SJCRH30 (cell line): ENCODE measurements around the gene MAGI2. TPM values are rescaled to one million over a fixed set of nuclear protein-coding genes. Genes with fewer than 3 reads are reported as not detected.

Source experiments
- DNase-seq, 2 experiments: peaks; one replicate each; pipeline ENCODE4 v3.0.0-alpha.2; 2015 to 2020
- H3K27ac ChIP-seq: fragments of 250-450 bp; sonication (Bioruptor Pico); 2 replicates; pipeline ENCODE4 v1.5.1; 2020; ENCODE audit warnings: mild to moderate bottlenecking, moderate library complexity
- H3K27me3 ChIP-seq: fragments of 250-450 bp; sonication (Bioruptor Pico); 2 replicates; pipeline ENCODE4 v1.5.1; 2020; ENCODE audit warnings: mild to moderate bottlenecking, moderate library complexity
- H3K36me3 ChIP-seq: fragments of 250-450 bp; sonication (Bioruptor Pico); 2 replicates; pipeline ENCODE4 v1.5.1; 2020; ENCODE audit warnings: mild to moderate bottlenecking, moderate library complexity
- H3K4me1 ChIP-seq: fragments of 250-450 bp; sonication (Bioruptor Pico); 2 replicates; pipeline ENCODE4 v1.5.1; 2020; ENCODE audit warnings: mild to moderate bottlenecking, moderate library complexity
- H3K4me3 ChIP-seq: fragments of 250-450 bp; sonication (Bioruptor Pico); 2 replicates; pipeline ENCODE4 v1.5.1; 2020; ENCODE audit warnings: mild to moderate bottlenecking, moderate library complexity
- H3K9me3 ChIP-seq: fragments of 250-450 bp; sonication (Bioruptor Pico); replicated peaks from 2 replicates; pipeline ENCODE4 v1.5.1; 2020; ENCODE audit warnings: mild to moderate bottlenecking, moderate library complexity
- total RNA-seq: library from RNA; depleted of rRNA; stranded (reverse); fragments of >200 nt; shearing (Covaris generic); gene quantifications from 2 replicates; pipeline ENCODE4 v1.2.3, GENCODE V29; 2014

The MAGI2 gene
- total RNA-seq, 1 experiment from 2014 or later: 2.4 TPM

DNA sequence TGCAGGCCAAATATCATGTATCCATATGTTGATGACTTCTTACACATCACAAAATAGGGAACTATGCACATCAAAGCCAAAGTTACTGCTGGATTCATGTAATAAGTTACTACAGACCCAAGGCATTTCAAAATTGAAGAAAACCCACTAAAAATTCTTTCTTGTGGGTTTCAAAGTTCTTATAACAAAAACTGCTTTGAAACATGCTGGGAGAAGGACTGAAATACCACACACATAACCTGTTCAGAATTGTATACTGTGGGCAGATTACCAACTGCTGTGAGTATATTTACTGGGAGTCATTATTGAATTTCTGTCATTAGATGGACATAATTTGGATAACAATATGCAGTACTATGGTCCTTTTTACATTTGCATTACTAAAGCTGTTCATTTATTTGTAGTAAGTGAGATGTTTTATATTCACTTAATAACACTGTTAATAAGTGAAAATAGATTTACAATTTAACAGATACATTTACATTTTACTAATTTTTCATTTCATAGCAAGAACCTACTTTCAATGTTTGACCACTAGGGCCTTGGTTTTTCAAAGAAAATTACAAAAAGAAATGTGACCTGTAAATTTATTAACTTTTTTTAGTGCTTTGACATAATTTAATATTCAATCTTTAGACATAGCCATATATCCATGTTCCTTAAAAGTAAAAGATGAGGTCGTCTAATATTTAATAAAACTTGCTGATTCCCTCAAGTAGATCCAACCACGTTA is 132.6 kb downstream of the MAGI2 start:
- Histone ChIP-seq H3K36me3 (no peaks in the 10 kb centered on the region), H3K4me3 (no peak overlapping the region), H3K4me1 (peaks cover 4% of the 10 kb centered on the region; the same call in 1 of the 2 replicates), H3K27me3 (no peaks in the 10 kb centered on the region), H3K9me3 (no peaks in the 10 kb centered on the region; the same call in 1 of the 2 replicates), H3K27ac (no peak overlapping the region)
- no peak for DNase-seq

DNA sequence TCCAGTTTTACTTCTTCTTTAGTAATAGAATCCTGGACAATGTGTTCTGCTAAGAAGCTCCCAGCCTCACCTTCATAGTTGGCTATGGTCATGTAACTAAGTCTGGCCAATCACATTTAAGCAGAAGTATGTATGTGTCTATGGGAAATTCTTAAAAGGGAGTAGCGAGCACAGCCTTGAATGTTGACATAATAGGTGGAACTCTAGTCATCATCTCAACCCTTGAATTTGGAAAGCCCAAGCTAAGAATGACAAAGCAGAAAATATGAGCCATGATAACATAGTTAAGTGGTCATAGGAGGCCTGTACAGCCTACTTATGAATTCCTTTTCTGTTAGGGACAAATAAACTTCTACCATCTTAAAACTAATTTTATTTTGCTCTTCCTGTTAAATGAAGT is 134.1 kb downstream of the MAGI2 start:
- Histone ChIP-seq H3K4me3 (no peak overlapping the region), H3K4me1 (peaks cover 4% of the 10 kb centered on the region; the same call in 1 of the 2 replicates), H3K9me3 (no peaks in the 10 kb centered on the region; the same call in 1 of the 2 replicates), H3K36me3 (no peaks in the 10 kb centered on the region), H3K27me3 (no peaks in the 10 kb centered on the region), H3K27ac (no peak overlapping the region)
- no peak for DNase-seq

DNA sequence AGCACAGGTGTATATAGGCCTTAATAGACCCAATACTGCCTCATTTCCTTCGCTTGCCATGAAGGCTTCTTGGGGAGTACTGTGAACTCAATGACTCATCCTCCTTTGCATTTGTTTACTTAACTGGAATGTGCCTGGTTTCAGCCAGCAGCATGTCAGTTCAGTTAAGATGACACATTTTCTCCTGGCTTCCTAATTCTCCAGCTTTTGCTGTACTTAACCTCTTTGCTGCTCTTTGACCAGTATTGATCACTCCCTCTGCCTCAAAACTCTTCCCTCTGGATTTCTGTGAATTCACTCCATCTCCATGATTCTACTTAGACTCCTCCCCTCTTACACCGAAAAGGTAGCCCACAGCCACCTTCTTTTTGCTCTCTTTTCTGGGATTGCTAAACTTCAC is 135.7 kb downstream of the MAGI2 start:
- H3K27me3 ChIP-seq: no peaks in the 10 kb centered on the region
- no peaks in the 10 kb centered on the region; the same call in 1 of the 2 replicates for H3K9me3 ChIP-seq
- H3K4me1 ChIP-seq: peaks cover 4% of the 10 kb centered on the region; the same call in 1 of the 2 replicates
- no peaks in the 10 kb centered on the region for H3K36me3 ChIP-seq
- peak in 1 of 2 experiments; percentile 8 for DNase-seq
- H3K27ac ChIP-seq: no peak overlapping the region
- H3K4me3 ChIP-seq: no peak overlapping the region

DNA sequence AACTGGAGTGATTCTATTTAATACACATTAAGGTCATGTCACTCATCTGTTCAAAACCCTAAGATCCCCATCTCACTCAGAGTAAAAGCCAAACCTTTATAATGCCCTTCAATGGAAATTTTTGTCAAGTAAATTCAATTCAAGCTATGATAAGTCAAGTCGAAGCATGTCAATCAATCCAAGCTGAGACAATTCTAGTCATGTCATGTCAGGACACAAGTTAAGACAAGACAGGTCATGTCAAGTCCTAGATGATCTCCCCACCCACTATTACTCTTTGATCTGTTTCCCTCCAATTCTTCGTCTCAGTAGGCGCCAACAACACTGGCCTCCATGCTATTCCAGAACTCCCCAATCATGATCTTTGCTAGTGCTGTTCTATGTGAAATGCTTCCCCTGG is 141.4 kb downstream of the MAGI2 start:
- Histone ChIP-seq H3K9me3 (no peaks in the 10 kb centered on the region), H3K4me3 (no peak overlapping the region), H3K36me3 (no peaks in the 10 kb centered on the region), H3K27ac (no peak overlapping the region), H3K4me1 (no peaks in the 10 kb centered on the region), H3K27me3 (no peaks in the 10 kb centered on the region)
- DNase-seq: no peak

DNA sequence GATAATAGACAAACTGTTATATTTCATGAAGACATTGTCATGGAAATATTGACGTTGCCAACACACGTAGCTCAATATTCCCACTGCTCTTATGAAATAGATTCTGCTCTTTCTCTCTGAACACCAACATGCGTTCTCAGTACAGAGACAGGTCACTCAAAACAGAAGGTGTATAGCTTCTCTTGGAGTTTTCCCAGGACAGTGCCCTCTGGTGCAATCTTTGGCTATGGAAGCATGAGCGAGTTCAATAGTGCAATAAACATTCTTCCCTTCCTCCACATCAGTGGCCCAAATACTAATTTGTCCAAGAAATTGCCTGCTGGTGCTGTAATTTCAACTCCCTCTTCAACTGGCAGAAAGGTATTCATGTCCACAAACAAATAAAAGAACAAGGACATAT is 145.3 kb downstream of the MAGI2 start:
- no peak for DNase-seq
- Histone ChIP-seq H3K27me3 (no peaks in the 10 kb centered on the region), H3K27ac (no peak overlapping the region), H3K9me3 (no peaks in the 10 kb centered on the region), H3K4me1 (no peaks in the 10 kb centered on the region), H3K36me3 (no peaks in the 10 kb centered on the region), H3K4me3 (no peak overlapping the region)

DNA sequence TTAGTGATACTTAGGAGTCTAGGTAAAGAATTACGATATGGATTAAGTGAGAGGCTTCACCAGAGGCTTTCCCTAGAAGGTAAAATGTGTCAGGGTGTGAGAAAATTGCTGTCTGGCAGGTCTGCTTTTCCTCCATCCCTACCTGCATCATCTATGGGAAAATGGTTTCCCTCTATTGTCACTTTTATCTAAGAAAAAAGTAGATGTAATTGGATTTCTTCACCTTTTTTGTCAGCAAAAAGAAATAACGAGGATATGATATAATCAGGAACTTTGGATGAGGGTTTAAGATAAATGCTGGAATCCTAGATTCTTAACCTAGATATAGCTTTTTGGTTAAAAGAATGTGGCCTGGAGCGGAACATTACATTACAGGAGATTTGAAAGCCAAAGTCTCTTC is 146.1 kb downstream of the MAGI2 start:
- DNase-seq: no peak
- Histone ChIP-seq H3K4me1 (no peaks in the 10 kb centered on the region), H3K9me3 (no peaks in the 10 kb centered on the region), H3K27ac (no peak overlapping the region), H3K4me3 (no peak overlapping the region), H3K36me3 (no peaks in the 10 kb centered on the region), H3K27me3 (no peaks in the 10 kb centered on the region)

DNA sequence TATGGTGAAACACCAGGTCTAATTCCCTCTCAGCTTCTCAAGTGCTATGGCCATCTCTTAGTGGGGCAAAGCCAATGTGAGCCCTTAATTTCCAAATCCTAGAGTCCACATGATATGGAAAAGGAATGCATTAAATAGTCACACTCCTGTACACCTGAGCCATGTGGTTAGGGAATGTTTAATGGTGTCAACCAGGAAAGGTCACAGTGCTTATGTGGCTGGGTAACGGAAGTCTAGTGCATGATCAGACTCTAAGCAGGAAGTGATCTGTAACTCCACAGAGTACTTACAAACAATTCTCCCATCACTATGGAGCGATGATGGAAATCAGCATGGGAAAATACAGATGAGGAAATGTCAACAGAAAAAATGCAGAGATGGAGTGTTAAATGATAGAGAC is 148.8 kb downstream of the MAGI2 start:
- Histone ChIP-seq H3K4me3 (no peak overlapping the region), H3K4me1 (no peaks in the 10 kb centered on the region), H3K36me3 (no peaks in the 10 kb centered on the region), H3K9me3 (no peaks in the 10 kb centered on the region), H3K27me3 (no peaks in the 10 kb centered on the region), H3K27ac (no peak overlapping the region)
- DNase-seq: no peak

DNA sequence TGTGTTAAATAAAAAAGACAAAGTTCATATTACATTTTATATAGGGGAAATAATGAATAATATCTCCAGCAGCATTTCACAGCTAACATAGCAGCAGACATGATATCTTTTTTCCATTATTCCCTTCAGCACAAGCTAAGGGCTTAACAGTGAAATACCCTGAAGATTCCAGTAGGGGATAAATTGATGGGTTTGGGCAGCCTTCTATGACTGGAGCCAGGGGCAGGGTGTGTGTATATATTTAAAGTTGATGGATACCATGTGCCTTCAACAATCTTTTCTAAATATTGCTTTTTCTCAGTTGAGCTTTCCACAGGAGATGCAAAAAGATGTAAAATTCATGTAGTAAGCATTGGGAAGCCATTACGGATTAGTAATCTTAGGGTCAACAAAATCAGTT is 151.2 kb downstream of the MAGI2 start:
- Histone ChIP-seq H3K4me3 (no peak overlapping the region), H3K27ac (no peak overlapping the region), H3K9me3 (no peaks in the 10 kb centered on the region), H3K27me3 (no peaks in the 10 kb centered on the region), H3K36me3 (no peaks in the 10 kb centered on the region), H3K4me1 (no peaks in the 10 kb centered on the region)
- DNase-seq: no peak

DNA sequence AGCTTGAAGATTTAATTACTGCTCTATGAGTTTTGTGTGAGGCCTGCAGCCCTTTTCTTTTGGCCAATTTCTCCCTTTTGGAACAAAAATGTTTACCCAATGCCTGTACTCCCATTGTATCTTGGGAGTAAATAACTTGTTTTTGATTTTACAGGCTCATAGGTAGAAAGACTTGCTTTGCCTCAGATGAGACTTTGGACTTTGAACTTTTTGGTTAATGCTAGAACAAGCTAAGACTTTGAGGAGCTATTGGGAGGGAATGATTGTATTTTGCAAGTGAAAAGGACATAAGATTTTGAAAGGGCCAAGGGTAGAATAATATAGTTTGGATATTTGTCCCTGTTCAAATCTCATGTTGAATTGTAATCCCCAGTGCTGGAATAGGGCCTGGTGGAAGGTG is 152.0 kb downstream of the MAGI2 start:
- no peaks in the 10 kb centered on the region for H3K36me3 ChIP-seq
- H3K27ac ChIP-seq: no peak overlapping the region
- H3K4me3 ChIP-seq: no peak overlapping the region
- no peak for DNase-seq
- no peaks in the 10 kb centered on the region for H3K27me3 ChIP-seq
- no peaks in the 10 kb centered on the region for H3K9me3 ChIP-seq
- no peaks in the 10 kb centered on the region for H3K4me1 ChIP-seq

DNA sequence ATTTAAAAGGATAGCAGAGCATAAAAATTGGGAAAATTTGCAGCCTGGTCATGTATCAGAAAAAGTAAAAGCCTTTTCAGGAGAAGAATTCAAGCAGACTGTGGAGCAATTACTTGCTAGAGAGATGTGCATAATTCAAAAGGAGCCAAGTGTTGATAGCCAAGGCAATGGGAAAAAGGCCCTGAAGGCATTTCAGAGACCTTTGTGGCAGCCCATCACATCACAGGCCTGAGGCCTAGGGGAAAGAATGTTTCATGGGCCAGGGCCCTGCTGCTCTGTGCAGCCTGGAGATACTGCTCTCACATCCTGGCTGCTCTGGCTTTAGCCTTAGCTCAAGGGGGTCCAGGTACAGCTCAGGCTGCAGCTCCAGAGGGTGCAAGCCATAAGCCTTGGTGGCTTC is 152.9 kb downstream of the MAGI2 start:
- Histone ChIP-seq H3K27ac (no peak overlapping the region), H3K4me3 (no peak overlapping the region), H3K9me3 (no peaks in the 10 kb centered on the region), H3K36me3 (no peaks in the 10 kb centered on the region), H3K27me3 (no peaks in the 10 kb centered on the region), H3K4me1 (no peaks in the 10 kb centered on the region)
- DNase-seq: no peak

DNA sequence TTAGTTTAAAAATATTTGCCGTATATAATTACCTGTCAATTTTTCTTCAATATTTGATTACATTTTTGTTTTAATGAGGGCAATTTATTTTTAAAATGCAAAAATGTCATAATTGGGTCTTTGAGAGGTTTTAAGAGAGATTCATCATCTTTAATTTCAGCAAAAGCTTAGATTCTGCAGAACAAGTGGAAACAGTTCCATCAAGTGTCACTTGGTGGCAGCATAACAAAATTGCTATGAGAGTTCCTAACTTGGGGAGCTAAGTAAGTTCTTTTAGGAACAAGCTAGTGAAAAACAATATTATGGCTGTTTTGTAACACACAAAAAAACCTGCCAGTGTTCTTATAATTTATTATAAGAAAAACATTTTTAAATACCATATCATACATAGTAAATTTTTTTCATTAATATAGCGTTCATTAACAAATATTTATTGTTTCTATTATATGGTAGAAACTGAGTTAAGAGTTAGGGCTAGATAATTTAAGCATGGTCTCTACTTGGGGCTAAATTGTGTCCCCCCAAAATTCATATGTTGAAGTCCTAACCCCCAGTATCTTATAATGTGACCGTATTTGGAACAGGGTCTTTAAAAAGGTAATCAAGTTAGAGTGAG is 155.2 kb downstream of the MAGI2 start:
- H3K36me3 ChIP-seq: no peaks in the 10 kb centered on the region
- H3K9me3 ChIP-seq: no peaks in the 10 kb centered on the region
- no peak overlapping the region for H3K4me3 ChIP-seq
- DNase-seq: peak; percentile 7 to 68
- H3K27me3 ChIP-seq: no peaks in the 10 kb centered on the region
- no peaks in the 10 kb centered on the region for H3K4me1 ChIP-seq
- H3K27ac ChIP-seq: no peak overlapping the region

DNA sequence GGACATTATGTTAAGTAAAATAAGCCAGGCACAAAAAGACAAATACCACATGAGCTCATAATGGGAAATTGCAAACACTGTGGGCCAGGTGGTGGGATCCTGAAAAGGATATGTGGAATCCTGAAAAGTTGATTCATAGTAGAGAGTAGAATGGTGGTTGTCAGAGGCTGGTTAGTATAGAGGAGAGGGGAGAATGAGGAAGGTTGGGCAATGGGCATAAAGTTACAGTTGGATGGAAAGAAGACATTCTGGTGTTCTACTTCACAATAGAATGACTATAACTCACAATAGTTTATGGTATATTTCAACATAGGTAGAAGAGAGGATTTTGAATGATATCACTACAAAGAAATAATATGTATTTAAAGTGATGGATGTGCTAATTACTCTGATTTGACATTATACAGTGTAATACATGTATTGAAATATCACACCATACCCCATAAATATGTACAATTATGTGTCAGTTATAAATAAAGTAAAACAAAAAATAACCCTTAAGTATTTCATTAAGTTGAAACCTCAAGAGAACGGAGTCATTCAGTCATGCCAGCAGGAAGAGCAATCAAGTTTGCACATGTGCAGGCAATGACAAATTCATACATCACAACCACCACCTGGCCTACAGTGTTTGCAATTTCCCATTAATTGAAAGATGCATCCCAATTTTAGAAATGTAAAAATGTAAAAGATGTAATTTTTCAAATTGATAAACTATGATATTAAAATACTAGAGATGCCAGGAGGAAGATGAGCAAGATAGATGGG is 156.7 kb downstream of the MAGI2 start:
- H3K27ac ChIP-seq: no peak overlapping the region
- no peaks in the 10 kb centered on the region for H3K27me3 ChIP-seq
- H3K9me3 ChIP-seq: no peaks in the 10 kb centered on the region
- no peak overlapping the region for H3K4me3 ChIP-seq
- H3K4me1 ChIP-seq: no peaks in the 10 kb centered on the region
- DNase-seq: no peak
- H3K36me3 ChIP-seq: no peaks in the 10 kb centered on the region

DNA sequence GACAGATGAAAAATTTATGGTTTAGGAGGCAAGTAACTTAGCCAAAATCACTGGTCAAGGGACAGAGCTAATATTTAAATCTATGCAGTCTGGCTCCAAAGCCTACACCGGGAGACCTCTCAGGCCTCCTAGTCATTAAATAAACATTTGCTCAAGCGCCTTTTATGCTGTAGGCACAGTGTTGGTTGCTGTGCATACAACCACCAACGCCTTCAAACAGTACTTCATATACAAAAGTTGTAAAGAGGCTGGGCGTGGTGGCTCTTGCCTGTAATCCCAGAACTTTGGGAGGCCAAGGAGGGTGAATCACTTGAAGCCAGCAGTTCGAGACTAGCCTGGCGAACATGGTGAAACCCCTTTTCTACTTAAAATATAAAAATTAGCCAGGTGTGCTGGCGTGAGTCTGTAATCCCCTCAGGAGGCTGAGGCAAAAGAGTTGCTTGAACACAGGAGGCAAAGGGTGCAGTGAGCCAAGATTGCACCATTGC is 159.8 kb downstream of the MAGI2 start:
- Histone ChIP-seq H3K36me3 (0 out of 2 replicates have a peak, but pooled peaks cover 2% of the 10 kb centered on the region), H3K9me3 (no peaks in the 10 kb centered on the region), H3K27ac (no peak overlapping the region), H3K27me3 (no peaks in the 10 kb centered on the region), H3K4me1 (no peaks in the 10 kb centered on the region), H3K4me3 (no peak overlapping the region)
- DNase-seq: no peak

DNA sequence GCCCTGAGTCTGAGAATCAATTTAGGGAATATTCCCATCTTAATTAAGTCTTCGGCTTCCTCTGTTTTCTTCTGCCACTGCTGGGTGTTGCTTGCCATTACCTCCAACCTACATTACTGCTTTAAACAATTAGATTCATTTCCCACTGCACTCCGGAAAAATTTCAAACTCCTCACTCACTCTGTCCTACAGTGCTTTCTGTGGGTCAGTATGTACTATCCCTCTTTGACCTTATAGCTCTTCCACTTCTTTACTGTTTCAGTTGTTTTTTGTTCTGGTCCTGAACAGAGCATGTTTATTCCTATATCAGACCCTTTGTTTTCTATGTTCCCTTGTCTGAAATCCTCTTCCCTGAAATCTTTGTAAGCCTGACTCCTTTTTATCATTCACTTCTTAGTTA is 160.6 kb downstream of the MAGI2 start:
- Histone ChIP-seq H3K27ac (no peak overlapping the region), H3K4me1 (no peaks in the 10 kb centered on the region), H3K27me3 (no peaks in the 10 kb centered on the region), H3K9me3 (no peaks in the 10 kb centered on the region), H3K4me3 (no peak overlapping the region), H3K36me3 (0 out of 2 replicates have a peak, but pooled peaks cover 2% of the 10 kb centered on the region)
- no peak for DNase-seq

DNA sequence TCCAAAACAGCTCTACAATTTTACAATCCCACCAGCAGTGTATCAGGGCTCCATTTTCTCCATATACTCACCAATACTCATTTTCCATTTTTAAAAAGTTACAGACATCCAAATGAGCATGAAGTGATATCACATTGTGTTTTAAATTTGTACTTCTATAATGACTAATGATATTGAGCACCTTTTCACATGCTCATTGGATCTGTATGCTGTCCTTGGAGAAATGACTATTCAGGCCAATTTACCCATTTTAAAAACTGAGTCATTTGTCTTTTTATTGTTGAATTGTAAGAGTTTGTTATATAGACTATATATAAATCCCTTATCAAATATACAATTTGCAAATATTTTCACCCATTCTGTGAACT is 162.0 kb downstream of the MAGI2 start:
- no peaks in the 10 kb centered on the region for H3K4me1 ChIP-seq
- H3K27me3 ChIP-seq: no peaks in the 10 kb centered on the region
- H3K27ac ChIP-seq: no peak overlapping the region
- H3K9me3 ChIP-seq: no peaks in the 10 kb centered on the region
- H3K4me3 ChIP-seq: no peak overlapping the region
- no peak for DNase-seq
- 0 out of 2 replicates have a peak, but pooled peaks cover 2% of the 10 kb centered on the region for H3K36me3 ChIP-seq
